Type B pancreatic cell (in vitro differentiated cells): ENCODE results near the gene PKP1. TPM values are rescaled to one million over a fixed set of nuclear protein-coding genes. Genes with fewer than 3 reads are reported as not detected.
A peak's percentile ranks its signal among the peaks of the same experiment; 100 is the strongest.

Experiments
- DNase-seq: peaks from one replicate; pipeline ENCODE4 v3.0.0; 2021; ENCODE audit warnings: mixed read lengths; ENCODE audit not compliant: unreplicated experiment; ENCODE audit errors: extremely low spot score
- H3K27ac Mint-ChIP-seq: 2 replicates; pipeline ENCODE4 v1.8.0; 2021; ENCODE audit warnings: mild to moderate bottlenecking, mixed read lengths
- H3K27me3 Mint-ChIP-seq: 2 replicates; pipeline ENCODE4 v1.8.0; 2021; ENCODE audit warnings: mixed read lengths
- H3K36me3 Mint-ChIP-seq: 2 replicates; pipeline ENCODE4 v1.8.0; 2021; ENCODE audit warnings: mixed read lengths
- H3K4me1 Mint-ChIP-seq: one replicate; pipeline ENCODE4 v1.8.0; 2021; ENCODE audit warnings: mixed read lengths; ENCODE audit not compliant: unreplicated experiment
- H3K4me3 Mint-ChIP-seq: 2 replicates; pipeline ENCODE4 v1.8.0; 2021; ENCODE audit warnings: mild to moderate bottlenecking, mixed read lengths
- H3K9me3 Mint-ChIP-seq: 2 replicates; pipeline ENCODE4 v1.8.0; 2021; ENCODE audit warnings: mixed read lengths
- total RNA-seq: library from RNA; stranded (reverse); gene quantifications from 2 replicates; pipeline ENCODE4 v1.2.1, GENCODE V29; 2021; ENCODE audit warnings: low replicate concordance
- TF ChIP-seq, protein P1 (sequence below): fragments of 200-600 bp; sonication (generic); conservative IDR thresholded peaks from 2 replicates; pipeline ENCODE4 v1.5.0; 2021; ENCODE audit warnings: antibody characterized with exemption, mild to moderate bottlenecking

The PKP1 gene
- total RNA-seq, 1 donor from 2014 or later: 7.6 TPM

DNA sequence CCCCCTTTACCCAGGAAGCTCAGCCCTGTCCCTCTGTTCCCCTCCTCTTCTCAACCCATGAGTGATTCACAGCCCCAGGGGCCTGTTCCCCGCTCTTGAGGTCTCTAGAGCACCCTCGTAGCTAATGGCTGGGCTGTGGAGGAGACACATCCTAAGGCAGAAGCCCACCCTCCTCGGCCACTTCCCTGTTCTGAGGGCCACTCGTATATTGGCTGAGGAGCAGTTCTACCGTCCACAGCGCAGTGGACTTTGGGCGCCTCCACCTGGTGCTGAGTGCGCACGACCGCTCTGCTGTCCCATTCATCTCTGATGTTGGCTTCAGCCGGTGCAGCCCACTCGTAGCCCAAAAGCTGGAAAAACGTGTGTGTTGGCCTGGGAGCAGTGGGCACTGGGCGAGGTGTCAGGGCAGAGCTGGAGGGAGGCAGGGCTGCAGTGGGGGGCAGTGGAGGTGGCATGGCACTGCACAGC is 24.5 kb upstream of the PKP1 start:
- H3K4me1 Mint-ChIP-seq: no peaks in the 10 kb centered on the region
- H3K27me3 Mint-ChIP-seq: peaks cover 31% of the 10 kb centered on the region
- TF ChIP-seq, protein P1, sequence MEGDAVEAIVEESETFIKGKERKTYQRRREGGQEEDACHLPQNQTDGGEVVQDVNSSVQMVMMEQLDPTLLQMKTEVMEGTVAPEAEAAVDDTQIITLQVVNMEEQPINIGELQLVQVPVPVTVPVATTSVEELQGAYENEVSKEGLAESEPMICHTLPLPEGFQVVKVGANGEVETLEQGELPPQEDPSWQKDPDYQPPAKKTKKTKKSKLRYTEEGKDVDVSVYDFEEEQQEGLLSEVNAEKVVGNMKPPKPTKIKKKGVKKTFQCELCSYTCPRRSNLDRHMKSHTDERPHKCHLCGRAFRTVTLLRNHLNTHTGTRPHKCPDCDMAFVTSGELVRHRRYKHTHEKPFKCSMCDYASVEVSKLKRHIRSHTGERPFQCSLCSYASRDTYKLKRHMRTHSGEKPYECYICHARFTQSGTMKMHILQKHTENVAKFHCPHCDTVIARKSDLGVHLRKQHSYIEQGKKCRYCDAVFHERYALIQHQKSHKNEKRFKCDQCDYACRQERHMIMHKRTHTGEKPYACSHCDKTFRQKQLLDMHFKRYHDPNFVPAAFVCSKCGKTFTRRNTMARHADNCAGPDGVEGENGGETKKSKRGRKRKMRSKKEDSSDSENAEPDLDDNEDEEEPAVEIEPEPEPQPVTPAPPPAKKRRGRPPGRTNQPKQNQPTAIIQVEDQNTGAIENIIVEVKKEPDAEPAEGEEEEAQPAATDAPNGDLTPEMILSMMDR: no peak
- DNase-seq: peak; percentile 62
- H3K27ac Mint-ChIP-seq: no peak overlapping the region
- no peaks in the 10 kb centered on the region for H3K36me3 Mint-ChIP-seq
- no peak overlapping the region for H3K4me3 Mint-ChIP-seq
- no peaks in the 10 kb centered on the region for H3K9me3 Mint-ChIP-seq

DNA sequence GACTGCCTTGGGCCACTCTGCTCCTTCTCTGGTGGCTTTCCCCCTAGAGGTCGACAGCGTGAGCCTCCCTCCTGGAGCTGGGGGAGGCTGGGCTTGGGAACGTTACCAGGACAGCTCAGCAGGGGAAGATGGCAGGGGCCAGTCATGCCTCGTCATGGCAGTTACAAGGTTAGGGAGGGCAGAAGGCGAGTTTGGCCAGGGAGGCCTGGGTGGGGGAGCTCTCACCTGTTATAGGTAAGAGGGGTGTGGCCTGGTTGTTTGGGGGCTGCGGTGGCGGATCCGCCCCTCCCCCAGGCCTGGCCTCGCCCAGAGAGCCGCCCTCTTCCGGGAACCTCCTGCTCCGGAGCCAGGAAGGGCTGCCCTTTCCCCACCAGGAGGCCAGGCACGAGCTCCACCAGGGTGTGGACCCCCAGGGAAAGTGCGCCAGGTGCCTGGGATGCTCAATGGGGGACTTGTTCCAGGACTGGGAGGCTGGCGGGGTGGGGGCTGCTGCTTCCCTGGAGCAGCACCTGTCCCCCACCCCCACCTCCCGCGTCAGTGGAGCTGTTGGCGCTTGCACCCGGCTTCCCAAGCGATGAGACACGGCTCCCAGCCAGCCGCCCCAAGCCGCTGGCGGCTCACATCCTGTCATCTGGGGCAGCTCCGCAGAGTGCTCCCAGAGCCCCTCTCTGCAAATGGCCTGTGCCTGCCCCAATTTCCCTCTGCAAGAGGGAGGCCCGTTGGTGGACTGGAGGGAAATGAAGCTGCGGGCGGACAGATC is 23.6 kb upstream of the PKP1 start:
- peak; percentile 65 for DNase-seq
- H3K4me3 Mint-ChIP-seq: no peak overlapping the region
- TF ChIP-seq, protein P1: no peak

DNA sequence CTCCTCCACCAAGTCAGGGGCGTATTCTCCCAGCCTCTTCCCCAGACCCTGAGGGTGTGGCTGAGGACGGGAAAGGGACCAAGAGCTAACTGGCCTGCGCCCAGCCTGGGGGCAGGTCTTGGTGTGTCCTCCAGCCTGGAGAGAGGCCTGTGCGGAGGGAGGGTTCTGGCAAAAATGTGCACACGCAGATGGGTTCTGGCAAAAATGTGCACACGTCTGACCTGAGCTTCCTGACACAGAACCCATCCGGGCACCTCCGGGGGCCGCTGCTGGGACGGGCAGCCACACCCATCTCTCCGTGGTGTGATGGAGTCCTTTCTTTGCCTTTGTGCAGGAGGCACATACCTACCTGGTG is 23.1 kb upstream of the PKP1 start:
- Mint-ChIP-seq H3K36me3 (no peaks in the 10 kb centered on the region), H3K9me3 (no peaks in the 10 kb centered on the region), H3K4me3 (peak overlapping the region; percentile 27), H3K27me3 (peaks cover 34% of the 10 kb centered on the region), H3K27ac (no peak overlapping the region), H3K4me1 (no peaks in the 10 kb centered on the region)
- DNase-seq: peak; percentile 58
- TF ChIP-seq, protein P1: no peak

More for the DNA sequence above, 23.6 kb upstream of the PKP1 start:
- Mint-ChIP-seq H3K36me3 (no peaks in the 10 kb centered on the region), H3K27me3 (peaks cover 34% of the 10 kb centered on the region), H3K27ac (no peak overlapping the region), H3K9me3 (no peaks in the 10 kb centered on the region), H3K4me1 (no peaks in the 10 kb centered on the region)

DNA sequence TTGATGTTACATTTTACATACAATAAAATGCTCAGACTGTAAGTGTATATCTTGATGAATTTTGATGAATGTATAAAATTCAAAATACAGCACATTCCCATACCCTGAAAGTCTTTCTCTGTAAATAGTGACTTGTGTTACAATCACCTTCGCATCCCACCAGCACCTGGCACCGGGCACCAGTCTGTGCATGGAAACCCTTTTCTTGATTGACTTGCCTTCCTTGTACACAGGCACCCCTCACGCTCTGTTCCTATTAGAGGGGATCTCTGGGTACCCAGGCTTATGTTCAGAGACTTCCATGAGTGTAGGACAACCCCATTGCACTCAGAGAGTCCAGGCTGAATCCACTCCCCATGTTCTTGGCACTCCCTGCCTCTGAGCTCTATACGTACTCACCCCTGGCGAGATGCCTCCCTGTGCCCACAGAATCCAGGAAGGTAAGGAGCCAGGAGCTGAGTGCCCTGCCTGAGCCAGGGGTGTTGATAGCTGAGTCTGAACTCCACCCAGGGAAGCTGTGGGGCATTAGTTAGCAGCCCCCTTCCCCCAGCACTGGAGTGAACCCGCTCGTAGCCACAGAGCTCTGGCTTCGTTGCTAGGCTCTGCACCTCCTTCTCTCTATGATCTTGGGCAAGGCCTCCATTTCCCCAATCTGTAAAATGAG is 22.5 kb upstream of the PKP1 start:
- TF ChIP-seq, protein P1: no peak
- Mint-ChIP-seq H3K27me3 (peaks cover 34% of the 10 kb centered on the region), H3K4me3 (peak overlapping the region; percentile 27), H3K36me3 (no peaks in the 10 kb centered on the region), H3K4me1 (no peaks in the 10 kb centered on the region), H3K9me3 (no peaks in the 10 kb centered on the region), H3K27ac (no peak overlapping the region)
- DNase-seq: peak; percentile 60

DNA sequence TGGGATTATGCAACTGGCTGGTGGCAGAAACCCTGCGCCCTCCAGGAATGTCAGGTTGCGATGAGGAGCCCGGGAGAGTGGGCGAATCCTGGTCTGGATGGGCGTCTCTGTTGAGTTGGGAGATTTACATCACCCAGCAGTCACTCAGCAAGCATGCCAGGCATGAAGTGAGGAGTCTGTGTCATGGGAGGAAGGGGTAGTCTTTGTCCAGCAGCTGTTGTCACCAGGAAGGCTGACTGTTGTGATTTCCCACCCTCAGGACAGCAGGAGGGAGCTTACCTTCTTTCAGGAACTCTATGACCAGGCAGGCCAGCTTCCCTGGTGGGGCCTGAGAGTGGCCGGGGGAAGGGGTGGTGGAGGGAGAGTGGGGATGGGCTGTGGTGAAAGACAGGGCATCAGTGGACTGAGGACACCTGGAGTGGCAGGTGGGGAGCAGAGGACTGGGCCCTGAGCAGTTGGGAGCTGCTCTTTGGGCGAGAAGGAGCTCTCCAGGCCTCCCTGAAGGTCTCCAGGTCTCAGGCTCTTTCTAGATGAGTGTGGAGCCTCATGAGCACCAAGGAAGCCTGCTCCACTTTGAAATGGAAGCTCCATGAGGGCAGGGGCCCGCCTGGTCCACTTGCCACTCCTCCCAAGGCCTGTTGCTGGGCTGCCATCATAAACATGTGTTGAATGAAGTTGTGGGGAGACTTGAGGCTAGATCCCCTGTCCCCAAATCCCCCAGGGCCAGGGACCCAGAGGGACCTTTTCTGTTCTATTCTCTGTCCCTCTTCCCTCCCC is 21.3 kb upstream of the PKP1 start:
- TF ChIP-seq, protein P1: no peak
- Mint-ChIP-seq H3K9me3 (no peaks in the 10 kb centered on the region), H3K36me3 (no peaks in the 10 kb centered on the region), H3K4me3 (no peak overlapping the region), H3K27me3 (peaks cover 41% of the 10 kb centered on the region), H3K4me1 (no peaks in the 10 kb centered on the region), H3K27ac (no peak overlapping the region)
- no peak for DNase-seq
